ENCODE measurements around the gene PYGO2.
"Not testable (repeated sequence)": the region's sequence is repeated elsewhere in the genome, so short reads cannot be mapped to it uniquely, and the experiment has no call there.

The PYGO2 gene

GRCh38 chr1:154940213-154940560 lies 21.4 kb downstream of the PYGO2 start:
- DNase-seq = no peak

DNA sequence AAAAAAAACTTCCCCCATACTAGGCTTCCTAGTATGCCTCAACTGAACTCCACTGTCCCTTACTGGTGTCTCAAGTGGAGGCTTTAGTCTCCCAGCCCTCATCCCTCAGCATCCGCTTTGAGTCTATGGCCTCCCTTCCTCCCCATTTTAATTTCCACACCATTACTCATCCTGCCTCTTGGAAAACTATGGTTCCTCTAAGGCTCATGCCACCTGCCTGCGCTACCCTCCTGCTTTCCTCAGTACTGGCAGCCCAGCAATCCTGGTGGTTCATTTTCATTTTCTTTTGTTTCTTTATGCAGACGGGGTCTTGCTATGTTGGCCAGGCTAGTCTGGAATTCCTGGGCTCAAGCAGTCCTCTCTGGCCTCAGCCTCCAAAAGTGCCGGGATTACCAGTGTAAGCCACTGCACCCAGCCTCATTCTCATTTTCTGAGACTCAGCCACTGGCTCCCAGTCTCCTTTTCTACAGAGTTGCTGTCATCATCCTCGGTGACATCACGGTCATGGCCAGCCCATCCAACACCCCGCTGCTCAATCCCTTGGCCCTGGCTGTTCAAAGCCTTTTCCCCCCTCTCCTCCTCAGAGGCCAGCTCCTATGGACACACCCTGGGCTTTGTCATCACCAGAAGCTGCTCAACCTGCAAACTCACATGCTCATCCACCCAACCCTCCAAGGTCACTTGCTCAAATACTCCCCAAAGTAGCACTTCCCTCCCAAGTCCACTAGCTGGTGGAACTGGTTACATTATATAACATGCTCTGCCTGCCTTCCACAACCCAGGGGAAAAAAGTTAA lies 22.8 kb downstream of the PYGO2 start:
- DNase-seq = no peak

- no peak for DNase-seq
Measured at GRCh38 chr1:154937988-154938386, 23.6 kb downstream of the PYGO2 start.

DNA sequence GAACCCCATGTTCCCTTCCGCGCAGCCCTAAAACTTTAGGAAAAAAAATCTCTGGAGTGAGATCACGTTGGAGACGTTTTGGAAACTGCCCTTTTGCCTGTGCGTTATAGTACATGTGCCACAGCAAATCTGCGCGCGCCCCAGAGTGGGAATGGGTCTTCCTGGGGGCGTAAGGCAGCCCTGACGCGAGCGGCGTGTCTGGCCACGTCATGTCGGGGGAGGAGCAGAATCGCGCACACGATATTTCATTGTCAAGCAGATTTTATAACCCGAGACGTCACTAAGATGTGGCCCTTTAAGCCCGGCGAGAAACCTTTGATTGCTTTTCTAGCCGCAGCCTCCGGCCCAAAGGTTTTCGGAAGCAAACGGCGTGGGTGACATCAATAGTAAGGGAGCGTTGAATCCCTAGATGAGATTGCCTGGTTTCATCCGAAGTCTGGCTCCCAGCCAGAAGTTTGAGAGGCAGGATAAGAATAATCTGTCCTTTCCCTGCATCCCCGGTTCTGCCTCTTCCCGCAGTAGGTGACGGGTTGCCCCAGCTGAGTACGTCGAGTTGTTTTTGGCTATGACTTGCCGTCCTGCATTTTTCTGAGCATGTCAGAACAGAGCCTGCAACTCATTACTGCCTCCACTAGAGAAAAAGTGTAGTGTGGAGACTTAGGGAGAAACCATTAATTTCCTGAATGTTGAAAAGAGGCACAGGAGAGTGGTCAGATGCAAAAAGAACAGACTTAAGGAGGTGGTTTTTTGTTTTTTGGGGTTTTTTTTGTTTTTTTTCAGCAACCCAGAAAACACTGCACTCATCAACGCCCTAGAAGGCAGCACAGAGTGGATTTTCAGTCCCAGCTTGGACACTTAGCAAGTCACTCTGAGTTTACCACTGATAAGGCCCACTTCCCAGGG lies 24.2 kb downstream of the PYGO2 start:
- peak; percentile 92 for DNase-seq

DNA sequence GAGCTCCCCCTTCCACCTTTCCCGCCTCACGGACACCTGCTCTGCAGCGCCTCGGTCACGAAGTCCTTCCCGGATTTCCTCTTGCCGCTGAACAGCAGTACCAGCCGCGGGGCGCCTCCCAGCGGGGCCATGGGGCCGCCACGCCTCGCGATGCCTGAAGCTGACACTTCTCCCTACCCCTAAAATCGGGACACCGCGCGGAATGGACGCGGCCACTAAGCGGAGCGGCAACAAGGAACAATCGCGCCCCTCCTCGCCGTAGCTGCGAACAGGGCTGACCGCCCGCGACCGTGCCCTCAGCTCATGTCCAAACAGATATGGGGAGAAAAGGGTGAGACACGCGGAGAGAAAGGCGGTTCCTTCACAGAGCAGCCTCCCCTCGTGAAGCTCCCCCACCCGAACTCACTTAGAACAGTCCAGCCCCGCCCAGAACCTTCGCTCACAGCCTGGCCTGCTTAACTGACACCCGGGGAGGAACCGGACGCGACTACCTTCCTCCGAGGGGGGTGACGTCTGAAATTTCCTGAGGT lies 25.0 kb downstream of the PYGO2 start, which contains the start of gene PMVK:
PMVK (minus strand) TSS at position 165 of the 530 bp plus-strand sequence; CDS start at position 131, 34 bp downstream.
- DNase-seq = peak; percentile 96

DNA sequence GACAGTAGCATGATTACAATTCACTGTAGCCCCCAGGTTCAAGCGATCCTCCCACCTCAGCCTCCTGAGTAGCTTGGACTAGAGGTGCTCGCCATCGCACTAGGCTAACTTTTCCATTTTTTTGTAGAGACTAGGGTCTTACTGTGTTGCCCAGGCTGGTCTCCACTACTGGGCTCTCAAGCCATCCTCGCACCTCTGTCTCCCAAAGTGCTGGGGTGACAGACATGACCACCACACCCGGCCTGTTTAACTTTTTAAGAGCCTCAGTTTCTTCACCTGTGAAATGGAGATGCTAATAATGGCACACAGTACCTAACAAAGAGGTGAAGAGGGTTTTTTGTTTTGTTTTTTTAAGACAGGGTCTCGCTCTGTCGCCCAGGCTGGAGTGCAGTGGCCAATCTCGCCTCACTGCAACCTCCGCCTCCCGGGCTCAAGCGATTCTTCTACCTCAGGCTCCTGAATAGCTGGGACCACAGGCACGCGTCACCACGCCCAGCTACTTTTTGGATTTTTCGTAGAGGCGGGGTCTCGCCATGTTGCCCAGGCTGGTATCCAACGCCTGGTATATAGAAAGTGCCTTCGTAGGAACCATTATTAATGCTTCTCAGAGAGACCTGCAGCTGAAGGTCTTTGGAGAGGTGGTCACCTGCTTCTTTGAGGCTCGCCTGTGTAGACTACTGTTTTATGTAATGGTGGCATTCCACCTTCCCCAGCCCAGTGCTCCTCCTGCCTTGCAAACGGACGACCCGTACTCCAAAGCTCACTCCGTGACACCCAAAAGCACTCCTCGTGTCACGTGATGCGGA lies 25.6 kb downstream of the PYGO2 start:
- DNase-seq = no peak

DNA sequence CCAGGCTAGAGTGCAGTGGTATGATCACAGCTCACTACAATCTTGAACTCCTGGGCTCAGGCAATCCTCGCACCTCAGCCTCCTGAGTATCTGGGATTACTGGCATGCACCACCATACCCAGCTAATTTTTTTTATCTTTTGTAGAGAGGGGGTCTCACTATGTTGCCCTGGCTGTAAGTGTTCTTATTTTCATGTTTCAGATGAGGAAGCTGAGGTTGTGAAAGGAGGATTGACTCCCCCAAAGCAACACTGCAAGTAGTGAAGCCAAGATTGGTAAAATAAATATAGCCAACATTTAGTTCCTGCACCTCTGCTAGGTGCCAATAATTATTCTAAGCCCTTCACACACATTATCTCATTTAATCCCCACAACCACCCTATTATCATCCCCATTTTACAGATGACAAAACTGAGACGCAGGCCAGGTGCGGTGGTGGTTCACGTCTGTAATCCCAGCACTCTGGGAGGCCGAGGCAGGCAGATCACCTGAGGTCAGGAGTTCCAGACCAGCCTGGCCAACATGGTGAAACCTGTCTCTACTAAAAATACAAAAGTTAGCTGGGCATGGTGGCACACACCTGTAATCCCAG lies 27.1 kb downstream of the PYGO2 start:
- DNase-seq = no peak

- DNase-seq = no peak
Measured at GRCh38 chr1:154931940-154932487, 29.6 kb downstream of the PYGO2 start.

DNA sequence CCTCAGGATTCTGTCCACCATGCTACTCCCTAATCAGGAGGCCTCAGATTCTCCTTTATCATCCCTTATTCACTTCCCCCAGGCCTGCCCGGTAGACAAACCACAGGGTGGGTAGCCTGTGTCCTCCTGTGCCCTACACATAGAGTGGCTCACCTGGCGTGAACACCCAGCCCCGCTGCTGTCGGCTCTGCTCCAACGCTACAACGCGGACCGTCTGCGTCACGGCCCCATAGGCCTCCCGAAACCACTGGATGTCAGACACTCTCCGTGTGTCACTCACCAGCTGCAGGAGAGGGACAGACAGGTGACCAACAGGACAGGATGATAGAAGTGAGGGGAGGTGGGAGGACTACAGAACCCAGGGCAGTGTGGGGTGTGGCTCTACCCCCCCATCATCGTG lies 35.4 kb downstream of the PYGO2 start:
- no peak for DNase-seq

GRCh38 chr1:154925335-154926170 lies 36.0 kb downstream of the PYGO2 start:
- DNase-seq = no peak

DNA sequence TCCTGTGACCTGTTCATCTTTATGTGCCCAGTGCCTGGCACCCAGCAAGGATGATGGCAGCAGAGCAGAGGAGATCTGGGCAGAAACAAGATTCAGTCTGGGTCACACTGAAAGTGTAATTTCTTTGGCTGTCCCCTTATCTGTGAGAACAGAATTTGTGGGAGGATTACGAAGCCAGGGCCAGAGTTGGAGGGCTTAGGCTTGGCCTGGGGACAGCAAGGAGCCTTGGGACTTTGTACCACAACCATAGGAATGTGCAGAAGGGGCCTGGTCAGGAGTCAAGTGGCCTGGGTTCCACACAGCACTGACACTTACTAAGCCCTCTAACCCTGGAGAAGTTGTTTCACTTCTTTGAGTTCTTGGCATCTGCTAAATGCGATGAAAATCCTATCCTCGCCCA lies 37.9 kb downstream of the PYGO2 start:
- no peak for DNase-seq

- no peak for DNase-seq
Measured at GRCh38 chr1:154913273-154913672, 48.3 kb downstream of the PYGO2 start.

- DNase-seq = no peak
Measured at GRCh38 chr1:154912755-154913154, 48.8 kb downstream of the PYGO2 start.

GRCh38 chr1:154911691-154912550 lies 49.7 kb downstream of the PYGO2 start:
- DNase-seq = no peak

DNA sequence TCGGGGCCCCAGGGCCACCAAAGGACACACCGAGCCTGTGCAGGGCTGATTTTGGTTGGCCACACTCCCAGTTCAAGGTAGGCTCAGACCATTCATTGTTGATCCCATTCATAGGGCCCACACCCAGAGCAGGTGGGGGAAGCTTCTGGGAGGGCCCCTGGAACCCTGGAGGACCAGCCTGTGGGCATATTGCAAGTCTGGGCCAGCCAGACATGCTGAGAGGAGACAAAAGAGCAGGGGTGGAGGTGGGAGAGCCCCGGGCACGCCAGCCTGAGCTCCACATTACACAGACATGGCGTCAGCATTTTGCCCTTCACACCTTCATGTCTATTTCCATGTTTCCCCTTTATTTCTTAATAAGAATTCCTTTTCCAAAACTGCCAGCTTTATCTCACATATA lies 50.7 kb downstream of the PYGO2 start:
- no peak for DNase-seq

DNA sequence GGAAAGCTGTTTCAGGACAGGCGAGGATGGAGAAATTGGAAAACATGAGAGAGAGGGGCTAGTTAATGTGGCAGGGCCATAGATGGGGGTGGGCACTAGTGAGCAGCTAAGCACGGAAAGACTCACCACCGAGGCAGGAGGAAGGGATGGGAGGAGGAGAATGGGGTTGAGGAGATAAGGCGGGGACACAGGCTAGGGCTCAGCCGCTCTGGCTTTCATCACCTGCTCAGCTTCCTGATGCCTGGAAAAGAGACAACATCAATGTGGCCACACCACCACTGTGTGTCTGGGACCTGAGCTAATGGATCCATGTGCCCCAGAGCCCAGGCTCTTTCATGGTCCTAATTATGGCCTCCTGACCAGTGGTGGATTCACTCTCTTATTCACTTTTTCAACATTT lies 52.6 kb downstream of the PYGO2 start:
- no peak for DNase-seq

DNA sequence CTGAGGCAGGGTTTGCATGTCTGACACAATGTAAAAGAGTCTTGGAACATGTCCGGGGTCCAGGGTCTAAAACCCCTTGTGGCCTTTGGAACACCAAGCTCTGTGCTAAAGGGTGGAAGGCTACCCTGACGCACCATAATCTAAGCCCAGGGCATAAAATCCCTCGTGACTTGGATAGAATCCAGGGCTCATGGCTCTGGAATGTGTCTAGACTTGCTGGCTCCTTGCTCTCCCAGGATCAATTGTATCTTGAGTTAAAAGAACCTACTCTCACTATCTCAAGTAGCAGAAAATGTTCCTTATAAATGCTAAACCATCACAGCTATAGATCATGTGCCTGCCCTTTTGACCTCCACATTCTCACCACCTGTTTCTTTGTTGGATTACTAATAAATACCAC lies 53.5 kb downstream of the PYGO2 start:
- not testable (repeated sequence) for DNase-seq

All from stimulated activated CD8-positive, alpha-beta memory T cell treated with anti-CD3 and anti-CD28 coated beads, Interleukin-4, amount 100 ng/mL, for 48 hours (primary cell).